Stimulated activated CD4-positive, alpha-beta T cell treated with anti-CD3 and anti-CD28 coated beads, Interleukin-2, amount 100 ng/mL, for 24 hours (primary cell): ENCODE results near the gene CYB5R4.
"Not testable (repeated sequence)": the region's sequence is repeated elsewhere in the genome, so short reads cannot be mapped to it uniquely, and the experiment has no call there.

Experiments used
- DNase-seq, 2 donors: peaks; one replicate each; pipeline ENCODE4 v3.0.0-alpha.2; 2020

Gene CYB5R4

DNA sequence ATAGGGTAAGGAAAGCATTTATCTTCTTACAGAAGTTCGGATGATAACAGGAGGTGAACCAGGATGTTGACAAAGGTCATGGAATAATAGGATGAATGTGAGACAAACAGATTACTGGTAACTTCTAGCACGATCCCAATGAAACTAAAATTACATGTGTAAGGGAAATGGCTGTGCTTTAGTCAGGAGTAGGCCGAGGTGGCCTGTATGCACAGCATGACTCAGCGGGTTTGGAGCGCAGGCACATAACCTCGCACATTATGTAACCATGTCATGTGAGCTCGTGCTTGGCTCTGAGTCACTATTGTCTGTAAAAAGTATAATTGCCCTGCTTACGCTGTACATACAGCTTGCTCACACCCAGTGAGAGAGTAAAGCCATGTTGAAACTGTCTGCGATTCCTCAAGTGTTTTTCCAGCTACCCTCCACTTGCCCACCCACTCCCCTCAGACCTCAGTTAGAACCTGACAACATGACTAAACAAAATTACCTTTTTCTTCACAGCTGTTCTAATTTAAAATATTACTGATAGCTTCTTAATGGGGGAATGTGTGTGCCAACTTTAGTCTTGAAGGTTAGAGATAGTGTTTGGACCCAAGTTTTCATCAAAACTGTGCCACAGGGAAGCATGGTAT lies 8.2 kb downstream of the CYB5R4 start:
- peak in 1 of 2 donors; percentile 17 for DNase-seq

DNA sequence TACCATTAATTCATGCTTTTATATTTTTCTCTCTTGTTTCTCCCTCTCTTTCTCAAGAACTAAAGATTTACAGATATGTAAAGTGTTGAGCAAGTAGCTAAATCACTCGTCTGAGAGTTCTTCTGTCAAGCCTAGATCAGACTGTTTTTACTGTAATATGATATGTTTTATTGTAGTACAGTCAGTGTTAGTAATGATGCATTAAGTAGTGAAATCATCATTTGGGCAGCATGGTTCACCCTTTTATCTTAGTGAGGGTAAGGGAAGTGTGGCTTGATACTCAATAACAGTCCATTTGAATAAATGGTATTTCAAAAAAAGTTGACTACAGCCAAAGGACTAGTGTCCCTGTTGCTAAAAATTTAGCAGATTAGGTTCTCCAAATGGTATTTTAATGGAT lies 9.2 kb downstream of the CYB5R4 start:
- no peak for DNase-seq

- DNase-seq: no peak
These were observed 11.2 kb downstream of the CYB5R4 start for GRCh38 chr6:83870649-83871048.

DNA sequence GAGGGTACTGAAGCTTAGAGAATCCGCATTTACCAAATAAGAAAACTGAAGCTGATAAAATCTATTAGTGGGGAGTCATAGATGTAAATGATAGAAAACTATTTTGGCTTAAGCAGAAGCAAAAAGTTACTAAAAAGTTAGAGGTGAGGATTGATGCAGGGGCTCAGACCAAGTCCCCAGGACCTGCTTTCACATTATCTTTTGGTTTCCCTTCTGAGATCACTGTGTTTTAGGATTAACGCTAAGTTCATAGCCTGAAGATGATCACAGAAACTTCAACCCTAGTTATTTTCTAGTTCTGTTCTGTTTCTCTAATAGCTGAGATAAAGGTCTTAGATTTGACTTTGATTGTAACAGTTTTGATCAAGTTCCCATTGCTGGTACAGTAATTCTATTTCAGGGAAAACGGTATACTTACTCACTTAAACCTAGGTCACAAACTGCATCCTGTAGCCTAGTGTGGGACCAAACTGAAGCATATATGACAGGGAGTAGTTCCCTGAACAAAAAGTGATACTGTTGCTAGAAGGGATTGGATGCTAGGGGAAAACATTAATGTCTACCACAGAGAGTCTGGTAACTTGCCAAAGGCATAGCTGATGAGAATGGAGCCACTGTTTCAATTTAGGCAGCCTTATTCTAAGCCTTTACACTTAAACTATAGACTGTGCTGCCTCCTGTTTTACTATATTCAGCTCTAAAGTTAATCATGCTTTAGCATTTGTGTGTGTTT lies 13.1 kb downstream of the CYB5R4 start:
- DNase-seq: no peak

DNA sequence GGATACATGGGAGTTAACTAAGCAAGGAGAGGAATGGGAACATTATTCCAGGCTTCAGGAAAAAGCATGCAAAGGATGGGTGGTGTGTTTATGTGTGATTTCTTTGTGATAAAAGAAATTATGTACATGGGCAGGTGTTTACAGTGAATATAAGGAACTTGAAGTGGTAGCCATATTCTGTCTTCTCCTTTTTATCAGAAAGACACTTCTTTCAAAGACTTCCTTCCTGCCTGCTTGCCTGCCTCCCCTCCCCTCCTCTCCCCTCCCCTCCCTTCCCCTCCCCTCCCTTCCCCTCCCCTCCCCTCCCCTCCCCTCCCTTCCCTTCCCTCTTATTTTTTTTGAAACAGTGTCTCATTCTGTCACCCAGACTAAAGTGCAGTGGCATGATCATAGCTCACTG lies 14.4 kb downstream of the CYB5R4 start:
- DNase-seq: no peak

DNA sequence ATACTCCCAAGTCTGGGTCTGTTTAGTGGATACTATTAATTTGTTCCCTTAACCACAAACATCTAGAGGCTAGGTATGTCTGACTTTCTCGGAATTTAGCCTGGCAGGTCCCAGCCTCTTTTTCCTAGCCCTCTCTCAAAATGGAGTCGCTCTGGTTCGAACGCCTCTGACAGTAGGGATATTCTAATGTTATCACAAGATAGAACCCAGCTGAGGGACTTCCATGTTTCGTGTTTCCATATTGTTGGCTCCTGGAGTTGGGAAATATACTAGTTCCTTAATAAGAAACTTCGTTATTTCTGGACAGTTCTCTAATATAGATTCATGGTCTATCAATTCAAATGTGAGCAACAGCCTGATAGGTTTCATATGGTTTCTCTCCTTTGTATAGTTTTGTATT lies 16.4 kb downstream of the CYB5R4 start:
- DNase-seq: no peak

- no peak for DNase-seq
These were observed 19.6 kb downstream of the CYB5R4 start for GRCh38 chr6:83878902-83879644.

DNA sequence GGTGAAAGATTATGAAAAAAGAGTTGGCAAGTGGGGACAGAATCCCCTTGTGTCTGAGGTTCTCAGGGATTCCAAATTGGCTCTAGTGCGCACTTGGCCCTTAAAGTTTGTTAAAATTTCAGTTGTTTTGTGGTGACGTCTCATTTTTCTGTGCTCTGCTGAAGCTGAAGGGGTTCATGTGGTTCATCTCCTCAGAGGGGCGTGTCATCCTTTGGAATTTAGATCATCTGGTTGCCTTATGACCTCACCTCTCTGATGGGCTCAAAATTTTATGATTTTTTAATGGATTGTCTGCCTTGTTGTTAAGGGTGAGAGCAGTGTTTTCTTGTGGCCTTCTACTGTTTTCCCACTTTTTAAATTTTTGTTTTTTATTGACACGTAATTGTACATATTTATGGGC lies 20.3 kb downstream of the CYB5R4 start:
- DNase-seq: no peak

DNA sequence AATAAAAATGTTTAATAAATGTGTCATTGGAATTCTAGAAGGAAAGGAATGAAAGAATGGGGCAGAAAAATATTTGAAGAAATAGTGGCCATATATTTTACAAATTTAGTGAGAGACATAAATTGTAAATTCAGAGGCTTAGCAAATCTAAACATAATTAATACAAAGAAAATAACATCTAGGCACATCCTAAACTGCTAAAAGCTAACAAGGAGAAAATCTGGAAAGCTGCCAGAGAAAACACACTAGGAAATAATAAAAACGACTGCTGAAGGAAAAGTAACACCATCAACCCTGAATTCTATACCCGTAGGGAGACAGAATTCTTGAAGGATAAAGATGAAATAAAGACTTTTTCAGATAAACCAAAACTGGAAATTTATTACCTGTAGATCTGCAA lies 23.8 kb downstream of the CYB5R4 start:
- no peak for DNase-seq

- no peak for DNase-seq
These were observed 25.0 kb downstream of the CYB5R4 start for GRCh38 chr6:83884523-83884922.

GRCh38 chr6:83885984-83886383 lies 26.5 kb downstream of the CYB5R4 start:
- no peak for DNase-seq

DNA sequence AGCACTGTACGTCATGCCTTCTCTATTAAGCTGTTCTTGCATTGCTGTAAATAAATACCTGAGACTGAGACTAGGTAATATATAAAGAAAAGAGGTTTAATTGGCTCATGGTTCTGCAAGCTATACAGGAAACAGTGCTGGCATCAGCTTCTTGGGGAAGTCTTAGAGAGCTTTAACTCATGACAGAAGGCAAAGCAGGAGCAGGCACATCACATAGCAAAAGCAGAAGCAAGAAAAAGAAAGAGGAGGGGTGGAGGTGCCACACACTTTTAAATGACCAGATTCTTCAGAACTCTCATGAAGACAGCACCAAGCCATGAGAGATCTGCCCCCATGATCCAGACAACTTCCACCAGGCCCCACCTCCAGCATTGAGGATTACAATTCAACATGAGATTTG lies 30.1 kb downstream of the CYB5R4 start:
- DNase-seq: no peak

GRCh38 chr6:83890520-83890919 lies 31.0 kb downstream of the CYB5R4 start:
- DNase-seq: no peak

DNA sequence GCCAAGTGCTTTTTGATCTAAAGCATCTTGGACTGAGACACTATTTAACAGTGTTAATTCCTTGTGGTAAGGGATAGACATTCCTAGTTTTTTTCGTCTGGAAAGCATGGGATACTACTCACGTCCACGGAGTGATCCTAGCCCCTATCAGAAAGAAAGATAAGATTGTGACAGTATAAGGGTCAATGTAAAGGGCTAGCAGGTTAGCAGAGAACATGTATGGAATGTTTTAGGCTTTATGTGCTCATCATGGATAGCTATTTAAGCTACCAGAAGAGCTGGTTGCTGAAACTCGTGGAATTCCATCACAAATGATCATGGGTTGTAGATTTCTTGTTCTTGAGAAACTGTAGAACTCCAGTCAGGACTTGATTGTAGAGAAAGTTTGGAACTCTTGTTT lies 32.1 kb downstream of the CYB5R4 start:
- no peak for DNase-seq

GRCh38 chr6:83893024-83893423 lies 33.5 kb downstream of the CYB5R4 start:
- DNase-seq: no peak

DNA sequence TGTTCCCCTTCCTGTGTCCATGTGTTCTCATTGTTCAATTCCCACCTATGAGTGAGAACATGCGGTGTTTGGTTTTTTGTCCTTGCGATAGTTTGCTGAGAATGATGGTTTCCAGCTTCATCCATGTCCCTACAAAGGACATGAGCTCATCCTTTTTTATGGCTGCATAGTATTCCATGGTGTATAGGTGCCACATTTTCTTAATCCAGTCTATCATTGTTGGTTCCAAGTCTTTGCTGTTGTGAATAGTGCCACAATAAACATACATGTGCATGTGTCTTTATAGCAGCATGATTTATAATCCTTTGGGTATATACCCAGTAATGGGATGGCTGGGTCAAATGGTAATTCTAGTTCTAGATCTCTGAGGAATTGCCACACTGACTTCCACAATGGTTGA lies 37.6 kb downstream of the CYB5R4 start:
- not testable (repeated sequence) for DNase-seq

- DNase-seq: no peak
These were observed 42.1 kb downstream of the CYB5R4 start for GRCh38 chr6:83901624-83902023.

DNA sequence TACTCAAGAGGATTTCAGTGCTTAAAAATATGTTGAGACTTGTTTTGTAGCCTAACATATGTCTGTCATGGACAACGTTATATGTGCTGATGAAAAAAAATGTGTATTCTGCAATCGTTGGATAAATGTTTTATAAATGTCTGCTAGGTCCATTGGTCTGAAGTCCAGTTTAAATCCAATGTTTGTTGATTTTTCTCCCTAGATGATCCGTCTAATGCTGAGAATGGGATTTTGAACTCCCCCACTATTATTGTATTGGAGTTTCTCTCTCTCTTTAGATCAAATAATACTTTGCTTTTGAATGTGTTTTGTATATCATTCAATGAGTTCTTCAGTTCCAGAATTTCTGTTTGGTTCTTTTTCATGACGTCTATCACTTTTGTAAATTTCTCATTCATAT lies 44.9 kb downstream of the CYB5R4 start:
- DNase-seq: no peak

GRCh38 chr6:83905648-83906047 lies 46.2 kb downstream of the CYB5R4 start:
- DNase-seq: no peak

DNA sequence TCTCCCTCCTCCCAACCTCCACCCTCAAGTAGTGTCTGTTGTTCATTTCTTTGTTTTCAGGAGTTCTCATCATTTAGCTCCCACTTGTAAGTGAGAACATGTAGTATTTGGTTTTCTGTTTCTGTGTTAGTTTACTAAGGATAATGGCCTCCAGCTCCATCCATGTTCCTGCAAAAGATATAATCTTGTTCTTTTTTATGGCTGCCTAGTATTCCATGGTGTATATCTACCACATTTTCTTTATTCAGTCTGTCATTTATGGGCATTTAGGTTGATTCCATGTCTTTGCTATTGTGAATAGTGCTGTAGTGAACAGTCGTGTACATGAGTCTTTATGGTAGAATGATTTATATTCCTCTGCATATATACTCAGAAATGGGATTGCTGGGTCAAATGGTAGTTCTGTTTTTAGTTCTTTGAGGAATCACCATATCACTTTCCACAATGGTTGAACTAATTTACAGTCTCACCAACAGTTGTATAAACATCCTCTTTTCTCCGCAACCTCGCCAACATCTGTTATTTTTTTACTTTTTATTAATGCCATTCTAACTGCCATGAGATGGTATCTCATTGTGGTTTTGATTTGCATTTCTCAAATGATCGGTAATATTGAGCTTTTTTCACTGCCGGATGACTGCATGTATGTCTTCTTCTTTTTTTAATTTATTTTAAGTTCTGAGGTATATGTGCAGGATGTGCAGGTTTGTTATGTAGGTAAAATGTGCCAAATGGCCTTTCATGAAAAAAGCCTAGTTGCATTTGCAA lies 48.3 kb downstream of the CYB5R4 start:
- not testable (repeated sequence) for DNase-seq

DNA sequence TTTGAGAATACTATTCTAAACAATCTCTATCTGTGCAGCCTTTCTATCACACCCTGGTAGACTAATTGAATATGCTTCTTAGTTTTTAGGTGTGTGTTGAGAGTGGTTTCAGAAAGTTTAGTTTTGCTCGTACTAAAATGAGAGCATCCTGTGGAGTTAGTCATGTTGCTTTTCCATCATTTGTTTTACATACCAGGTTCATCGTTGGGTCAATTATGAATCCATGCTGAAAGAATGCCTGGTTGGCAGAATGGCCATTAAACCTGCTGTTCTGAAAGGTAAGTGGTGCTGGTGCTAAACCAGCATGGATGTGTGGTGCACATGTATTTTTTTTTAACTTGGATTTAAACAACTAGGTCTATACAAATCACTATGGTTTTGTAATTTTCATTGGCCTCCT lies 49.3 kb downstream of the CYB5R4 start:
- no peak for DNase-seq

DNA sequence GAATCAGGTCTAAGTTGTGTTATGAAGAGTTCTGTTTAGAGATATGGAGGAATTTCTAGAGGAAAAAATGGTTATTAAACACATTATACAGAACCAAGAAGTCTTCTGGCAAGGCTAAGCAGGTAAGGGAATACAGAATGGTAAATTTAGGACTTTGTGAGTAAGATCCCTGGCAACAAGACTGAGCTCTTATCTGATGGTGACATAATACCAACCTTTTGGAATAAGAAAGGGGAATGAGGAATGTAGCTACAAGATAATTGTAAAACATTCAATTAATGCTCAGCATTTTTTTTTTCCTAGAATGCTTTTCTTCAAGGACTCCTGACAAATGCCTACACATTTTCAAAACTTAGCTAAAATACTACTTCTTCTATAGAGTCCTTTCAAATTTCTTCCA lies 51.8 kb downstream of the CYB5R4 start:
- no peak for DNase-seq

DNA sequence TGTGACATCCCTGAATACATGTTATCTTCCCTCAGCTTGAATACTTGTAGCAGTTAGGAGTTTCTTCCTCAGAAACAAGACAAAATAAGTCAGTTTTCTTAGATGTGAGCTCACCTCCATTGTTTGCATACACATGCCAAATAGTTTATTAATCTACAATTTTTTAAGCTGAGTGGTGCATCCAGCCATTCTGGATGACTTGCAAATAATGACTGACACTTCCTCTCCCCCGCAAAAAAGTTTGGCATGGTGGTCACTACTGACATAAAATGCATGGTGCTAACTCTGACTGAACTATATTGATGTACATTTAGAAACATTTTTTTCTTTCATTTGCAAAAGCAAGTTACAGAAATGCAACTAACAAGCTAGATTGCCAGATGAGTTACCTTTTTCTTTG lies 55.5 kb downstream of the CYB5R4 start:
- DNase-seq: no peak
